Endothelial cell of umbilical vein (primary cell): ENCODE measurements around the gene CCDC183. TPM values are rescaled to one million over a fixed set of nuclear protein-coding genes. Genes with fewer than 3 reads are reported as not detected.

ENCODE experiments used
- BruUV-seq: library from RNA; stranded (reverse); fragments of 400-500 nt; replicated peaks from 2 replicates; lab custom pipeline; 2021; lab: Mats Ljungman, UMichigan
- CTCF ChIA-PET: fragments of 300-600, 350-600 bp; sonication (Branson Sonifier 250); formaldehyde crosslinking; loops from one replicate; lab custom pipeline; 2021; ENCODE audit warnings: antibody characterized with exemption, inconsistent platforms; lab: Charles Lee
- POLR2A ChIA-PET: fragments of 300-600, 350-600 bp; sonication (Branson Sonifier 250); formaldehyde crosslinking; loops from one replicate; lab custom pipeline; 2021; ENCODE audit warnings: antibody characterized with exemption, inconsistent platforms; lab: Charles Lee
- DNase-seq: peaks from one replicate; pipeline ENCODE4 v3.0.0-alpha.2; 2011; ENCODE audit warnings: low read depth, low spot score
- FAIRE-seq: peaks from 2 replicates; lab custom pipeline; 2011; peaks lifted over from hg19 to GRCh38; lab: Jason Lieb, UNC
- H2AFZ ChIP-seq: 2 replicates; pipeline ENCODE4 v1.6.0; 2012; ENCODE audit warnings: low read depth, low read length, control low read depth, inconsistent platforms
- H3K27ac ChIP-seq: 2 replicates; pipeline ENCODE4 v1.5.1; 2011; ENCODE audit warnings: low read depth, mild to moderate bottlenecking, control low read depth, low read length, moderate library complexity; ENCODE audit not compliant: insufficient read depth
- H3K27me3 ChIP-seq, 2 experiments: 2 replicates each; pipeline versions ENCODE4 v1.6.0 to v1.6.1; 2011; ENCODE audit warnings: low read length in 2 of 2, mixed read lengths in 1 of 2; ENCODE audit not compliant: control insufficient read depth in 2 of 2, insufficient read depth in 2 of 2
- H3K36me3 ChIP-seq, 2 experiments: 2 replicates in 1 of 2; 3 replicates in 1 of 2; pipeline ENCODE4 v1.5.1; 2011; ENCODE audit warnings: low read length in 2 of 2, mild to moderate bottlenecking in 1 of 2, moderate library complexity in 1 of 2; ENCODE audit not compliant: control insufficient read depth in 2 of 2, insufficient read depth in 2 of 2; ENCODE audit errors: extremely low read depth in 1 of 2
- H3K4me1 ChIP-seq: 3 replicates; pipeline ENCODE4 v1.5.1; 2011; ENCODE audit warnings: mild to moderate bottlenecking, low read length; ENCODE audit not compliant: control insufficient read depth, insufficient read depth; ENCODE audit errors: extremely low read depth
- H3K4me2 ChIP-seq: 2 replicates; pipeline ENCODE4 v1.6.1; 2011; ENCODE audit warnings: low read length, control low read depth, mixed read lengths; ENCODE audit not compliant: insufficient read depth
- H3K4me3 ChIP-seq, 3 experiments: fragments of 200-600 bp in 1 of 3; sonication (generic), shearing (Covaris generic) in 1 of 3; replicated peaks in 1 of 3; 2 replicates each; pipeline ENCODE4 v1.5.1; 2011 to 2016; ENCODE audit warnings: control low read depth in 3 of 3, low read length in 3 of 3, mild to moderate bottlenecking in 2 of 3, inconsistent platforms in 1 of 3, low read depth in 1 of 3, moderate library complexity in 1 of 3; ENCODE audit not compliant: insufficient read depth in 1 of 3
- H3K79me2 ChIP-seq: 2 replicates; pipeline ENCODE4 v1.6.0; 2012; ENCODE audit warnings: low read length, inconsistent platforms; ENCODE audit not compliant: control insufficient read depth, insufficient read depth
- H3K9ac ChIP-seq: replicated peaks from 2 replicates; pipeline ENCODE3; 2011; ENCODE audit warnings: low read length, control low read depth; ENCODE audit not compliant: insufficient read depth; ENCODE audit errors: extremely low read depth
- H3K9me1 ChIP-seq: replicated peaks from 3 replicates; pipeline ENCODE4 v1.6.0; 2011; ENCODE audit warnings: mild to moderate bottlenecking, low read length; ENCODE audit not compliant: control insufficient read depth, insufficient read depth; ENCODE audit errors: extremely low read depth
- H3K9me3 ChIP-seq: replicated peaks from 2 replicates; pipeline ENCODE4 v1.5.1; 2012; ENCODE audit warnings: low read length, inconsistent platforms; ENCODE audit not compliant: control insufficient read depth, insufficient read depth
- H4K20me1 ChIP-seq: replicated peaks from 2 replicates; pipeline ENCODE3; 2011; ENCODE audit warnings: mild to moderate bottlenecking, low read length; ENCODE audit not compliant: control insufficient read depth, insufficient read depth; ENCODE audit errors: extremely low read depth
- CTCF ChIP-seq, 2 donors: IDR thresholded peaks; 1 replicate in 1 of 2; 2 replicates in 1 of 2; pipeline ENCODE4 v1.5.1; 2011; ENCODE audit warnings: low read length in 2 of 2, mild to moderate bottlenecking in 2 of 2, moderate library complexity in 2 of 2, control low read depth in 1 of 2, inconsistent platforms in 1 of 2, low read depth in 1 of 2; ENCODE audit not compliant: insufficient read depth in 1 of 2; ENCODE audit errors: extremely low read depth in 1 of 2
- EZH2 ChIP-seq: IDR thresholded peaks from 2 replicates; pipeline ENCODE4 v1.6.1; 2012; ENCODE audit warnings: borderline replicate concordance, low read depth, mild to moderate bottlenecking, moderate library complexity, low read length, inconsistent platforms; ENCODE audit not compliant: severe bottlenecking
- JUN ChIP-seq: IDR thresholded peaks from 2 replicates; pipeline ENCODE4 v1.6.1; 2011; ENCODE audit warnings: borderline replicate concordance, low read depth; ENCODE audit not compliant: insufficient read length, insufficient read depth
- MAX ChIP-seq: IDR thresholded peaks from 2 replicates; pipeline ENCODE4 v1.6.1; 2011; ENCODE audit not compliant: insufficient read depth, insufficient read length
- MYC ChIP-seq: IDR thresholded peaks from one replicate; pipeline ENCODE4 v1.6.1; 2011; ENCODE audit warnings: mild to moderate bottlenecking, low read depth, low read length
- POLR2A ChIP-seq: IDR thresholded peaks from 2 replicates; pipeline ENCODE4 v1.6.1; 2012; ENCODE audit warnings: low read depth, mild to moderate bottlenecking, control low read depth, low read length
- POLR2AphosphoS5 ChIP-seq: IDR thresholded peaks from 2 replicates; pipeline ENCODE4 v1.6.1; 2012; ENCODE audit warnings: low read depth, mild to moderate bottlenecking, control low read depth, low read length, moderate library complexity; ENCODE audit not compliant: insufficient read depth
- dilution Hi-C: fragments of 300-500 bp; cut with MboI; formaldehyde crosslinking; loops from one replicate; pipeline ENCODE4 v1.15.0; 2019; ENCODE audit warnings: low sequenced_read_pairs; ENCODE audit not compliant: extremely low pct_ligation_motif_present
- intact Hi-C: fragments of 100-400 bp; cut with micrococcal nuclease; formaldehyde crosslinking; loops from one replicate; pipeline ENCODE4 v1.10.0; 2022
- polyA plus RNA-seq, 4 experiments: library from polyadenylated mRNA; depleted of rRNA in 3 of 4; stranded (reverse) in 3 of 4; unstranded in 1 of 4; fragments of >200 nt; gene quantifications; 2 replicates each; pipeline versions ENCODE4 v1.2.1 to v1.2.3, GENCODE V29; 2011 to 2012; ENCODE audit warnings: missing spikeins in 1 of 4
- total RNA-seq: library from RNA; stranded (reverse); gene quantifications from 2 replicates; pipeline ENCODE4 v1.2.3, GENCODE V29; 2021

Gene CCDC183
- total and polyA plus RNA-seq, 2 donors (not counting 3 experiments of a cell fraction or from before 2014, with no cell fraction given), result 0.50 TPM; not detected in 1

GRCh38 chr9:136806067-136806466, 9.9 kb downstream of the CCDC183 start:
- Histone ChIP-seq H3K4me2 (no peak overlapping the region), H3K27me3 (peaks cover 3 to 6% of the 10 kb centered on the region in 2 experiments), H3K4me3 (no peak overlapping the region), H3K9me1 (no peaks in the 10 kb centered on the region), H3K36me3 (no peaks in the 10 kb centered on the region), H3K79me2 (peaks cover 29% of the 10 kb centered on the region), H3K27ac (no peak overlapping the region), H3K9ac (no peak overlapping the region), H2AFZ (no peak overlapping the region), H3K9me3 (no peaks in the 10 kb centered on the region), H3K4me1 (peaks cover 15% of the 10 kb centered on the region), H4K20me1 (no peaks in the 10 kb centered on the region)
- BruUV-seq, result no TSS peak
- DNase-seq (no peak), FAIRE-seq (no peak)
- ChIA-PET POLR2A (interaction anchor here (0.7 kb wide), 1 partner anchor 13 kb away, joined by 5 read pairs; no protein-coding TSS in a partner anchor), CTCF (interaction anchor here (0.7 to 3.7 kb wide), 8 partner anchors 12 to 431 kb away, joined by 3 to 13 read pairs (median 4); partner anchors contain the start of genes AJM1 and TMEM141)
- intact Hi-C loops, result loop anchor here (5.0 kb wide), 1 partner anchor 36 kb away; the partner anchor contains the start of gene AJM1
- TF ChIP-seq MYC, result no peak
- TF ChIP-seq POLR2AphosphoS5, result no peak
- TF ChIP-seq MAX, result no peak
- no peak for TF ChIP-seq POLR2A
- dilution Hi-C loops, result loop anchor here (25.0 kb wide), 1 partner anchor 131 kb away; the partner anchor contains the start of genes C8G and FBXW5

DNA sequence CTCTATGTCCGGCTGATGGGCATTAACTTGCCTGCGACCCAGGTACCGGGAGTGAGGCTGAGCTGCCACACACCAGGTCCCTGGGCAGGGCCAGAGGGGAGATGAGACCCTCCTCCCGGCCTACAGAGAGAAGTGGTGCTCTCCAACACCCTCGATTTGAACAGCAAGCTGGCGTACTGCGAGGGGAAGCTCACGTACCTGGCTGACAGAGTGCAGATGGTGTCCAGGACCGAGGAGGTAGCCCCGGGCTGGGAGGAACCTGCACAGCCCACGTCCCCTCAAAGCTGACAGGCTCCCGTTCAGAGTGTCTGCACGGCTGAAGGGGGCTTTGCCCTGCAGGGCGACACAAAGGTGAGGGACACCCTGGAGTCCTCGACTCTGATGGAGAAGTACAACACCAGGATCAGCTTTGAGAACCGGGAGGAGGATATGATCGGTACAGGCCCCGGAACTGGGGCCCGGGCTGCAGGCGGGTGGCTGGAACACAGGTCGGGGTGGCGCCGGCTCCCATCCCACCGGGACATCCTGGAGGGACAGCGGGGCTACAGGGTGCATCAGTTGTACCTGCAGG, 10.6 kb downstream of the CCDC183 start:
- no peak for TF ChIP-seq JUN
- TF ChIP-seq POLR2AphosphoS5, result no peak
- TF ChIP-seq CTCF (IDR thresholded peaks at IDR 0.05; ENCODE audit: extremely low read depth in 1 of 2, insufficient read depth in 1 of 2, low read depth in 1 of 2, low read length in 2 of 2), result no peak
- no peak for TF ChIP-seq EZH2
- FAIRE-seq (no peak), DNase-seq (no peak)
- ChIA-PET POLR2A (interaction anchor here (0.7 kb wide), 1 partner anchor 13 kb away, joined by 5 read pairs; no protein-coding TSS in a partner anchor), CTCF (interaction anchor here (0.9 to 3.7 kb wide), 9 partner anchors 13 to 430 kb away, joined by 3 to 13 read pairs (median 4); partner anchors contain the start of genes AJM1, FBXW5 and TMEM141)
- H3K36me3 ChIP-seq, result no peaks in the 10 kb centered on the region
- no peaks in the 10 kb centered on the region for H3K9me1 ChIP-seq
- BruUV-seq, result no TSS peak
- H3K4me3 ChIP-seq, result peak overlapping the region in 2 of 3 experiments; percentile 78 to 98
- H3K27ac ChIP-seq, result no peak overlapping the region
- no peak overlapping the region for H3K9ac ChIP-seq
- no peaks in the 10 kb centered on the region for H3K9me3 ChIP-seq
- no peaks in the 10 kb centered on the region for H4K20me1 ChIP-seq
- peaks cover 2 to 5% of the 10 kb centered on the region in 2 experiments for H3K27me3 ChIP-seq
- H3K4me1 ChIP-seq, result peaks cover 15% of the 10 kb centered on the region
- dilution Hi-C loops (loop anchor here (25.0 kb wide), 1 partner anchor 131 kb away; the partner anchor contains the start of genes C8G and FBXW5), intact Hi-C loops (loop anchor here (1.0 to 5.0 kb wide), 2 partner anchors 36 to 138 kb away; partner anchors contain the start of genes AJM1 and FBXW5)
- H2AFZ ChIP-seq, result no peak overlapping the region
- H3K79me2 ChIP-seq, result peaks cover 35% of the 10 kb centered on the region
- H3K4me2 ChIP-seq, result peak overlapping the region; percentile 21
